ENCODE results near the gene BTG3. TPM values are rescaled to one million over a fixed set of nuclear protein-coding genes. Genes with fewer than 3 reads are reported as not detected.

Gene BTG3
- total and polyA plus RNA-seq, 9 of the 15 experiments (the other 6 are each of a cell fraction or from before 2014, with no cell fraction given), result 11.7 to 43.0 (median 29.7) TPM

DNA sequence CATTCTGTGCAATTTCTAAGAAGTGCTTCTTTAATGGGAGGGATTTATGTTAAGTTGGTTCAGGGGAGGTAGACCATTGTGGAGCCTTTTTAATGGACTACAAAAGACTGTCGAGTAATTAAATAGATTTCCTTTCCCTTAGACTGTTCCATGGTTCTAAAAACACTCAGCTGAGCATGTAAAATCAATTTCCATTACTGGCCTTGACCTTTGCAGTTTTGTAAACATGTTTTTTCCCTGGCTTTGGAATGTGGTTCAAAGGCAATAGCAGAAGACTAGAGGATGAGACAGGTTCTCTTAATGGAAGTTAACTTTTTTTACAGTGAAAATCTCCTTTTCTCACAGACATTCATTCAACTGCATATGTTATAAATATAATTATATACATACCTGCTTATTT, 37.6 kb upstream of the BTG3 start:
- Histone ChIP-seq H2AFZ (ENCODE audit: low read depth, low read length) (no peak overlapping the region), H3K4me1 (replicated peaks in 1 of 2; ENCODE audit: control insufficient read depth in 2 of 2, insufficient read depth in 2 of 2, low read length in 2 of 2) (no peaks in the 10 kb centered on the region), H3K9me1 (ENCODE audit: control insufficient read depth, insufficient read depth, low read length) (no peaks in the 10 kb centered on the region), H4K20me1 (replicated peaks; ENCODE audit: control insufficient read depth, insufficient read depth, low read length) (no peaks in the 10 kb centered on the region), H3K27ac (ENCODE audit: extremely low read depth, low read depth, low read length) (no peak overlapping the region), H3K79me2 (ENCODE audit: control insufficient read depth, insufficient read depth, low read length) (no peaks in the 10 kb centered on the region), H3K27me3 (ENCODE audit: control insufficient read depth in 2 of 2, insufficient read depth in 2 of 2, low read length in 2 of 2) (no peaks in the 10 kb centered on the region), H3K9me3 (replicated peaks; ENCODE audit: control insufficient read depth, insufficient read depth, low read depth, low read length) (no peaks in the 10 kb centered on the region), H3K36me3 (ENCODE audit: control insufficient read depth, insufficient read depth, low read length) (no peaks in the 10 kb centered on the region), H3K4me2 (ENCODE audit: insufficient read depth, low read length) (no peak overlapping the region), H3K9ac (ENCODE audit: insufficient read depth in 1 of 2, low read depth in 2 of 2, low read length in 2 of 2) (no peak overlapping the region), H3K4me3 (no peak overlapping the region)
- ATAC-seq (no peak), DNase-seq (ENCODE audit: extremely low read depth in 1 of 4, low spot score in 3 of 4) (no peak), FAIRE-seq (no peak)
- intact Hi-C loops (cut with micrococcal nuclease) (no loop called here), in situ Hi-C loops (cut with MboI) (no loop called here)
- ChIA-PET CTCF (ENCODE audit: low intra/inter-chr PET ratio) (no interaction called here), POLR2A (interaction anchor here (1.5 kb wide), 1 partner anchor 9 kb away, joined by 3 read pairs; no protein-coding TSS in a partner anchor)
- 0% methylated on average over 1 of the region's 1 CpG for WGBS (ENCODE audit: insufficient coverage, low coverage, missing lambda C conversion rate)
- TF ChIP-seq, protein P1, sequence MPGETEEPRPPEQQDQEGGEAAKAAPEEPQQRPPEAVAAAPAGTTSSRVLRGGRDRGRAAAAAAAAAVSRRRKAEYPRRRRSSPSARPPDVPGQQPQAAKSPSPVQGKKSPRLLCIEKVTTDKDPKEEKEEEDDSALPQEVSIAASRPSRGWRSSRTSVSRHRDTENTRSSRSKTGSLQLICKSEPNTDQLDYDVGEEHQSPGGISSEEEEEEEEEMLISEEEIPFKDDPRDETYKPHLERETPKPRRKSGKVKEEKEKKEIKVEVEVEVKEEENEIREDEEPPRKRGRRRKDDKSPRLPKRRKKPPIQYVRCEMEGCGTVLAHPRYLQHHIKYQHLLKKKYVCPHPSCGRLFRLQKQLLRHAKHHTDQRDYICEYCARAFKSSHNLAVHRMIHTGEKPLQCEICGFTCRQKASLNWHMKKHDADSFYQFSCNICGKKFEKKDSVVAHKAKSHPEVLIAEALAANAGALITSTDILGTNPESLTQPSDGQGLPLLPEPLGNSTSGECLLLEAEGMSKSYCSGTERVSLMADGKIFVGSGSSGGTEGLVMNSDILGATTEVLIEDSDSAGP (CRISPR knock-in tag; IDR thresholded peaks at IDR 0.05), result no peak
- TF ChIP-seq MEIS2 (IDR thresholded peaks at IDR 0.05; ENCODE audit: partially characterized antibody) (no peak), MTF1 (CRISPR knock-in tag; IDR thresholded peaks at IDR 0.05; ENCODE audit: borderline replicate concordance) (no peak), SRSF1 (IDR thresholded peaks at IDR 0.05; ENCODE audit: low read depth, low read length) (no peak)
- no TSS peak for BruUV-seq (replicated peaks)

DNA sequence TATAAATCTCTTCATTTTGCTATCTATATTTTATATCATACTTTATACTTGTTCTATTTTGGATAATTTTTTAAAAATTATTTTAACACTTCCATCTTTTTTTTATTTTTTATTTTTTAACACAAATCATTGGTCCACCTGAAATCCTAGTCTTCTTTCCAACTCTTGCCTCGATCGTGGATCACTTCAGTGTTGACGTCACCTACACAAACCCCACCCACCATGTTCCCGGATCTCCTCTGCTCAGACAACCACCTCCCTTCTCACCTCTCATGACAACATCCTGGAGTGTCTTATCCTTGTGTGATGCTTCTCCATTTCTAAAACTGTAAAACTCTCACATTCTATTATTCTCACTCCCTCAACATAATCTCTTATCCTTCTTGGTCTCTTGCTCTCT, 34.1 kb upstream of the BTG3 start:
- no peak for ATAC-seq
- H3K4me3 ChIP-seq, result no peak overlapping the region
- no peaks in the 10 kb centered on the region for H3K36me3 ChIP-seq (ENCODE audit: control insufficient read depth, insufficient read depth, low read length)
- H3K27ac ChIP-seq (ENCODE audit: extremely low read depth, low read depth, low read length), result no peak overlapping the region
- H3K4me1 ChIP-seq (replicated peaks in 1 of 2; ENCODE audit: control insufficient read depth in 2 of 2, insufficient read depth in 2 of 2, low read length in 2 of 2), result no peaks in the 10 kb centered on the region
- no peak overlapping the region for H3K4me2 ChIP-seq (ENCODE audit: insufficient read depth, low read length)
- no peaks in the 10 kb centered on the region for H3K79me2 ChIP-seq (ENCODE audit: control insufficient read depth, insufficient read depth, low read length)
- no peaks in the 10 kb centered on the region for H4K20me1 ChIP-seq (replicated peaks; ENCODE audit: control insufficient read depth, insufficient read depth, low read length)
- no peaks in the 10 kb centered on the region for H3K9me3 ChIP-seq (replicated peaks; ENCODE audit: control insufficient read depth, insufficient read depth, low read depth, low read length)
- no peaks in the 10 kb centered on the region for H3K27me3 ChIP-seq (ENCODE audit: control insufficient read depth in 2 of 2, insufficient read depth in 2 of 2, low read length in 2 of 2)
- intact Hi-C loops (cut with micrococcal nuclease), result no loop called here
- no peaks in the 10 kb centered on the region for H3K9me1 ChIP-seq (ENCODE audit: control insufficient read depth, insufficient read depth, low read length)
- no TSS peak for BruUV-seq (replicated peaks)
- in situ Hi-C loops (cut with MboI), result no loop called here
- ChIA-PET CTCF (ENCODE audit: low intra/inter-chr PET ratio) (no interaction called here), POLR2A (no interaction called here)
- H3K9ac ChIP-seq (ENCODE audit: insufficient read depth in 1 of 2, low read depth in 2 of 2, low read length in 2 of 2), result no peak overlapping the region
- DNase-seq (ENCODE audit: extremely low read depth in 1 of 4, low spot score in 3 of 4), result no peak
- 0% methylated on average over 4 of the region's 4 CpGs for WGBS (ENCODE audit: insufficient coverage, low coverage, missing lambda C conversion rate)
- H2AFZ ChIP-seq (ENCODE audit: low read depth, low read length), result no peak overlapping the region
- FAIRE-seq, result no peak
- TF ChIP-seq HNRNPUL1 (IDR thresholded peaks at IDR 0.05; ENCODE audit: low read length) (no peak), EP300 (IDR thresholded peaks at IDR 0.05; ENCODE audit: low read length) (no peak), CHD1 (IDR thresholded peaks at IDR 0.05; ENCODE audit: low read length) (no peak), RNF2 (IDR thresholded peaks at IDR 0.05) (no peak), SMC3 (conservative IDR thresholded peaks at IDR 0.05; ENCODE audit: insufficient read depth, low read depth, low read length) (no peak), FOS (IDR thresholded peaks at IDR 0.05; ENCODE audit: extremely low read depth, insufficient read length) (no peak), ZNF436 (CRISPR knock-in tag; IDR thresholded peaks at IDR 0.05) (no peak), STAG1 (CRISPR knock-in tag; IDR thresholded peaks at IDR 0.05; ENCODE audit: borderline replicate concordance) (no peak)
- TF ChIP-seq, protein P2, sequence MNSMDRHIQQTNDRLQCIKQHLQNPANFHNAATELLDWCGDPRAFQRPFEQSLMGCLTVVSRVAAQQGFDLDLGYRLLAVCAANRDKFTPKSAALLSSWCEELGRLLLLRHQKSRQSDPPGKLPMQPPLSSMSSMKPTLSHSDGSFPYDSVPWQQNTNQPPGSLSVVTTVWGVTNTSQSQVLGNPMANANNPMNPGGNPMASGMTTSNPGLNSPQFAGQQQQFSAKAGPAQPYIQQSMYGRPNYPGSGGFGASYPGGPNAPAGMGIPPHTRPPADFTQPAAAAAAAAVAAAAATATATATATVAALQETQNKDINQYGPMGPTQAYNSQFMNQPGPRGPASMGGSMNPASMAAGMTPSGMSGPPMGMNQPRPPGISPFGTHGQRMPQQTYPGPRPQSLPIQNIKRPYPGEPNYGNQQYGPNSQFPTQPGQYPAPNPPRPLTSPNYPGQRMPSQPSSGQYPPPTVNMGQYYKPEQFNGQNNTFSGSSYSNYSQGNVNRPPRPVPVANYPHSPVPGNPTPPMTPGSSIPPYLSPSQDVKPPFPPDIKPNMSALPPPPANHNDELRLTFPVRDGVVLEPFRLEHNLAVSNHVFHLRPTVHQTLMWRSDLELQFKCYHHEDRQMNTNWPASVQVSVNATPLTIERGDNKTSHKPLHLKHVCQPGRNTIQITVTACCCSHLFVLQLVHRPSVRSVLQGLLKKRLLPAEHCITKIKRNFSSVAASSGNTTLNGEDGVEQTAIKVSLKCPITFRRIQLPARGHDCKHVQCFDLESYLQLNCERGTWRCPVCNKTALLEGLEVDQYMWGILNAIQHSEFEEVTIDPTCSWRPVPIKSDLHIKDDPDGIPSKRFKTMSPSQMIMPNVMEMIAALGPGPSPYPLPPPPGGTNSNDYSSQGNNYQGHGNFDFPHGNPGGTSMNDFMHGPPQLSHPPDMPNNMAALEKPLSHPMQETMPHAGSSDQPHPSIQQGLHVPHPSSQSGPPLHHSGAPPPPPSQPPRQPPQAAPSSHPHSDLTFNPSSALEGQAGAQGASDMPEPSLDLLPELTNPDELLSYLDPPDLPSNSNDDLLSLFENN (IDR thresholded peaks at IDR 0.05; ENCODE audit: low read depth in 2 of 2, low read length in 2 of 2), result no peak

All from K562 (cell line).